Measurements from ENCODE around the gene CCDC120.

CCDC120 gene

DNA sequence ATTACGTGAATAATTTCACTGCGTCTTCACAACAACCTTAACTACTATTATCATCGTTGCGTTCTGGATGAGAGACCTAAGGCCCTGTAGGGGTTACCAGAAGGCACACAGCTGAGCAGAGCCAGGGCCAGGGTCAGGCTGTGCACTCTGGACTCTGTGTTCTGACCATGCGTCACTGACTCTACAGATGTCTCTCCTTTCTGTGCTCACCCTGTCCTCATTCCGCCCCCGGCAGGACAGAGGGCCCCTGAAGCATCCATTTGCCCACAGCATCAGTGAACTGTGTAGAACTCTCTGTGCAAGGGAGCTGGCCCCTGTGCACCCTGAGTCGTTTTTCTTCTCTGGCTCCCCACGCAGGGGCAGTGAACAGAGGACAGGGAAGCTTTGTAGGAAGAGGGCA is 43.4 kb downstream of the CCDC120 start:
- no peak for DNase-seq (ENCODE audit: low spot score)

DNA sequence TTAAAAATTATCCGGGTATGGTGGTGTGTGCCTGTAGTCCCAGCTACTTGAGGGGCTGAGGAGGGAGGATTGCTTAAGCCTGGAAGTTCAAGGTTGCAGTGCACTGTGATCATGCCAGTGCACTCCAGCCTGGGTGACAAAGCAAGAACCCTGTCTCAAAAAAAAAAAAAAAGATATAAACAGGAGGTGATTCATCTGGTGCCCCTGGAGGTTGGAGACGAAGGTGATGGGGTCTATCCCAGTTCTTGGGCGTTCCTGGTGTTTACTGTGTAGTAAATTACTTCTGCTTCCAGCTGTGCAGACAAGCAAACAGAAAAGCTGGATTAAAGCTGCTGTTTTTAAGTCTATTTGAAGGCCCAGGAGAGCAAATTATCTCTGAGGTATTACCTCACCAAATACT is 44.8 kb downstream of the CCDC120 start:
- DNase-seq (ENCODE audit: low spot score), result no peak

DNA sequence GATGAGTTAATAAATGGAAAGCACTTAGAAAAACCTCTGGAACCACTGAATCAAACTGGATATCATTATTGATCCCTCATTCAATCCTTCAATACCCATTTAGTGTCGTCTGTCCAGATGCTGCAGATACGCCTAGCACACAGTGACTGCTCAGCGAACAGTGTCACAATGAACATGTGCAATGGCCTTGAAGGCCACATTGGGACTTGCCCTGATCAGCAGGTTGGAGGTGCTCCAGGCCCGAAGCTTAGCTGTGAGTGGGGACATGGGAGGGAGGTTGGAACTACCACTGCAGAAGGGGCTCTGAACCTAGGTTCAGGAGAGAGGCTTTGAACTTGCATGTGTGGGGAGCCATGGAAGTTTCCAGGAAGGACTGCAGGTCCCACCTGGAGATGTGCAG is 47.5 kb downstream of the CCDC120 start:
- no peak for DNase-seq (ENCODE audit: low spot score)

DNA sequence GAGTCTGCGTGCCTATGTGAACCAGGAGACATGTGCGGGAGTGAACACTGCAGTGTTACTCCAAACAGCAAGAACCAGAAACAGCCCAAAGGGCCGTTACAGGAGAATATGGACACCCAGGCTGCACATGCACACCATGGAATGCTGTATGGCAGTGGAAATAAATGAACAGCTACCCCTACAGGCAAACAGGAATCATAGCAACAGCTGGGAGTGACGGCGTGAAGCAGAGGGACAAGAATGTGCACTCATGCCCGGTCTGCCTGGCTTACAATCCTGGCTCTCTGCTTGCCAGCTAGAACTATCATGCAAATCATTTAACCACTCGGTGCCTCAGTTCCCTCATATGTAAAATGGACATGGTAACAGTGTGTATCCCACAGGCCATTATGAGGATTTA is 48.1 kb downstream of the CCDC120 start:
- DNase-seq (ENCODE audit: low spot score), result peak; percentile 18

DNA sequence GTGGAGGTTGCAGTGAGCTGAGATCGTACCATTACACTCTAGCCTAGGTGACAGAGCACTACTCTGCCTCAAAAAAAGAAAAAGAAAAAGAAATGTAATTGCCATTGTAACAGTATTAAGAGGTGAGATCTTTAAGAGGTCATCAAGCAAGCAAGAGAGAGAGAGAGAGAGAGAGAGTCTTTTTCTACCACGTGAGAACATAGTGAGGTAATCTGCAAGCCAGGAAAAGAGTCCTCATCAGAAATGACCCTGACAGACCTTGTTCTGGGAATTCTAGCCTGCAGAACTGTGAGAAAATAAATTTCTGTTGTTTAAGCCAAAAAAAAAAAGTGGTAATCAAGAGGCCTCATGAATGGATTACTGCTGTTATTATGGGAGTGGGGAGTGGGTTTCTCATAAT is 49.8 kb downstream of the CCDC120 start:
- no peak for DNase-seq (ENCODE audit: low spot score)

DNA sequence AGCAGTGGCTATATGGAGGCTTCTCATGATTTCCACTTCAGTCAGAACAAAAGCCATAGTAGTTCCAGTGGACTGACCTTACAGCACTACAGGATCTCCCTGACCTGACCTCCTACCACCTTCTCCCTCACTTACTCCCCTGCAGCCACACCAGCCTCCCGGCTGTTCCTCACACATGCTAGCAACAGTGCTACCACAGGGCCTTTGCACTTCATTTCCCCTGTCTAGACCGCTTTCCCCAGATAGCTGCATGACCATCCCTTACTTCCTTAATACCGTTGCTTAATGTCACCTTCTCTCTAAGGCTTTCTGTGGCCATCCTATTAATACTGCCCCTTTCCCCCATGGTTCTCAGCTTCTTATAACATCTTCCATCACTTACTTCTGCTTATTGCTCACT is 51.6 kb downstream of the CCDC120 start:
- no peak for DNase-seq (ENCODE audit: low spot score)

DNA sequence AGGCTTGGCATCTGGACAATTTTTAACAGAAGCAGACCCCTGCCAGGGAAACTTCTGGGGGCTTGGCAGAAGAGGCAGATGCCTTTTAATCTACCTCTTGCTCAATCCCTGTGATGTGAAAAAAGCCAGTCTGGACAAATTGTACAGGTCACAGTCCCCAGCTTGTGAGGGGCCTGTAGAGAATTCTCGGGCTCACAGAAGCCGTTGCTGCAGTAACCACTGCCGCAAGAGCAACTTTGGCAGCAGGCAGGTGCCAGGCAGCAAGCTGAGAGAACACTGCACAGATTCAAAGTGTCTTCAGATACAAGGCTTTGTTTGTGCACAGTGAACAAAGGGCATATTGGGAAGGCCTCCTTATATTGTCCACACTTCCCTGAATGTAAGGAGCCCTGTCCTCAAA is 53.0 kb downstream of the CCDC120 start:
- no peak for DNase-seq (ENCODE audit: low spot score)

DNA sequence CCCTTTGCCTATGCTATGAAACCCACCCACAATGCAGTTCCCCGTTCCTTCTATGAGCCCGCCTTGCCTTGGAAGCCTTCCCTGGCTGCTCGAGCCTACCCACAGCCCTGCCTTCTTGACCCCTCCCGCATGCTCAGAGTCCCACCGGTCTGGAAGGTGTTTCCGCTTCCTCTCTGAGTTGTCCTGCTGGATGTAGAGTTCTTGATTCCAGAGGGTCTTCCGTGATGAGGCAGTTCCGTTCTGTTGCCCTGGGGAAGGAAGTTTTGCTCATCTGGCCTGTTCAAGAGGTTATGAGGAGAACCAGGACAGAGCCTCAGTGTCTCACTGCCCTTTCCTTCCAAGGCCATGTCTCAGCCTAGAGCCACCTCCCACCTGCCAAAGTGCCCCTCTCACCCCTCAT is 57.3 kb downstream of the CCDC120 start:
- no peak for DNase-seq (ENCODE audit: low spot score)

DNA sequence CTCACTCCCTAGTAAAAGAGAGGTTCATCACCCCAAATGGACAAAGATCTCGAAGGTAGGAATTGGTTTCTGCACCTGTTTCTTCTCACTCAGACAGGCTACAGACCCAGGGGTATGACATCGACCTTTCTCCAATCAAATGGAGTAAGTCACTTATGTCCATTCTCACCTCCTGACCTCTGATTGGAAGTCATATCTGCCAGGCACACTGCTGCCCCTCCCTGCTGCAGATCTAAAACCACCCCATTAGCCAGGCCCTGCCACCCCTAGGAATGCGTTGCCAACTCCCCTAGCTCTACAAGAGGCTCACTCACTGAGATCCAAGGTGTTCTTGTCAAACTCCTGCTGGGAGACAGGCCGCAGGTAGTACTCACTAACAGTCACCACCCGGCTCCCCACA is 57.9 kb downstream of the CCDC120 start:
- no peak for DNase-seq (ENCODE audit: low spot score)

DNA sequence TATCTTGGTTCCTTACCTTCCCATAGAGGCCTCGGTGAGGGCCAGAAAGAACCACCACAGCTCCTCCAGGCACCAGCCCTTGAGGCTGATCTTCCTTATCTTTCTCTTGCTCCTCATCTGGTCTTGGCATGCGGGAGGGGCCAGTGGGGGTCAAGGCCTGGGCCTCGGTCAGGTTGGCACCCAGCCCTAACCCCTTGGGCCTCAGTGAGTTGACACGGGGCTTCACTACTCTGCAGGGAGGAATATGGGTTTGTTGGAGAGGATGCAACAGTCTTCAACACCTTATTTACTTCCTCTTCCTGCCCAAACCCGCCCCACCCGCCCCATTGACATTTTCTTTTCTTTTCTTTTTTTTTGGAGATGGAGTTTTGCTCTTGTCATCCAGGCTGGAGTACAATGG is 58.8 kb downstream of the CCDC120 start:
- DNase-seq (ENCODE audit: low spot score), result no peak

Measured in CD4-positive, alpha-beta T cell treated with Interleukin-2 at 100 ng/mL for 4 hours (primary cell).